Activated B cell treated with CpG ODN at 0.5 μM for 24 hours (primary cell): ENCODE measurements around the gene BLVRB. TPM values are rescaled to one million over a fixed set of nuclear protein-coding genes. Genes with fewer than 3 reads are reported as not detected.
A peak's percentile ranks its signal among the peaks of the same experiment; 100 is the strongest.

Source experiments
- ATAC-seq: fragments of 200-7000 bp; cut with Tn5 transposase; one replicate; pipeline ENCODE4 v1.10.0; 2021; ENCODE audit warnings: low read depth, mild to moderate bottlenecking, moderate library complexity
- CTCF ChIA-PET: fragments of 350-600 bp; sonication (Branson Sonifier 250); formaldehyde crosslinking; loops from one replicate; lab custom pipeline; 2021; ENCODE audit warnings: antibody characterized with exemption; lab: Charles Lee
- POLR2A ChIA-PET: fragments of 350-600 bp; sonication (Branson Sonifier 250); formaldehyde crosslinking; loops from one replicate; lab custom pipeline; 2021; ENCODE audit warnings: antibody characterized with exemption; lab: Charles Lee
- DNase-seq: peaks from one replicate; pipeline ENCODE4 v3.0.0; 2022
- H3K27ac Mint-ChIP-seq: one replicate; pipeline ENCODE4 v1.8.0; 2020; ENCODE audit warnings: mixed read lengths
- H3K27me3 Mint-ChIP-seq: one replicate; pipeline ENCODE4 v1.8.0; 2021; ENCODE audit warnings: mixed read lengths
- H3K36me3 Mint-ChIP-seq: one replicate; pipeline ENCODE4 v1.8.0; 2021; ENCODE audit warnings: low read depth, mixed read lengths
- H3K4me1 Mint-ChIP-seq: one replicate; pipeline ENCODE4 v1.8.0; 2021; ENCODE audit warnings: mixed read lengths
- H3K4me3 Mint-ChIP-seq: one replicate; pipeline ENCODE4 v1.8.0; 2020; ENCODE audit warnings: mild to moderate bottlenecking, mixed read lengths
- H3K9me3 Mint-ChIP-seq: one replicate; pipeline ENCODE4 v1.8.0; 2020; ENCODE audit warnings: mixed read lengths
- CTCF ChIP-seq: fragments of 200-600 bp; IDR thresholded peaks from one replicate; pipeline ENCODE4 v1.8.0; 2022; ENCODE audit warnings: antibody characterized with exemption, mild to moderate bottlenecking
- intact Hi-C: fragments of 100-400 bp; cut with micrococcal nuclease; formaldehyde crosslinking; loops from one replicate; pipeline ENCODE4 v1.15.1; 2024
- total RNA-seq: library from RNA; stranded (reverse); gene quantifications from 2 replicates; pipeline ENCODE4 v1.2.3, GENCODE V29; 2022

Gene BLVRB
- 12.3 and 14.6 TPM in 2 replicates for total RNA-seq

DNA sequence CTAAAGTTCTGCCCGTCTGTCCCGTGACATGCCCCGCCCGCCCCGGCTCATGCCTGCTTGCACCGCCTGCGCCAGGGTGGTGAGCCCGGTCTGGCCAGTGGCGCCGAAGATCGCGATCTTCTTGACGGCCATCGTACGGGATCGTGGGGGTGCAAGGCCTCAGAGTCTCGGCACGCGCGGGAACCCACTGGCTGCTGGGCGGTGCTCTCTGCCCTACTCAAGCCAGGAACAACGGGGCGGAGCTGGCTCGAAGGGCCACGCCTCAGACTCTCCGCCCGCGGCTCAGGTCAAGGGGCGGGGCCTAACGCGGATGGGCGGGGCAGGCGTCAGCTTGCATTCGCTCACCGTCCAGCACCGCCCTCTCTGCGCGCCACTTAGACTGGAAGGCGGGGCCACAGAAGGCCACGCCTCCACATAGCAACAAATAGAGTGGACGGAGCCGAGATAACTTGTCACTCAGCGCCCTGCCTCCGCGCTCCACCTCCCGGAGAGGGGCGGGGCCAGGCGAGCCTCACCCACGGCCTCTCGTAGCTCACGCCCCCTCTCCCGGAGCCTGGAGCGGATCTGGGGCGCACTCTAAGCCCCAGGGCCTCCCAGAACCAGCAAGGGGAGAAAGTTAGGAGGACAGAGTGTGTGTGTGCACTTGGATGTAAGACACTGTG, at the start of gene BLVRB:
Gene BLVRB, minus strand, starts transcription at position 189 of the 662 bp plus-strand sequence. Its CDS starts 57 bp downstream, at position 132.
- no peaks in the 10 kb centered on the region for H3K9me3 Mint-ChIP-seq
- DNase-seq (peak; percentile 99), ATAC-seq (peak; percentile 89)
- H3K27ac Mint-ChIP-seq: peak within 1 kb of the TSS; percentile 68
- ChIA-PET CTCF (interaction anchor here (0.8 to 2.6 kb wide), 7 partner anchors 23 to 169 kb away, joined by 3 to 17 read pairs (median 4); partner anchors contain the start of genes SERTAD1 and SERTAD3), POLR2A (interaction anchor here (0.6 to 5.0 kb wide), 14 partner anchors 22 to 409 kb away, joined by 3 to 42 read pairs (median 6); partner anchors contain the start of genes AKT2, C19orf47, PLD3 and SERTAD1)
- no peak for TF ChIP-seq CTCF
- H3K36me3 Mint-ChIP-seq: no peaks in the 10 kb centered on the region
- peak within 1 kb of the TSS; percentile 81 for H3K4me3 Mint-ChIP-seq
- intact Hi-C loops: loop anchor here (1.0 to 5.0 kb wide), 8 partner anchors 21 to 180 kb away; partner anchors contain the start of genes AKT2, C19orf47, PLD3 and SERTAD1
- peaks cover 36% of the 10 kb centered on the region for H3K4me1 Mint-ChIP-seq
- H3K27me3 Mint-ChIP-seq: peaks cover 14% of the 10 kb centered on the region

DNA sequence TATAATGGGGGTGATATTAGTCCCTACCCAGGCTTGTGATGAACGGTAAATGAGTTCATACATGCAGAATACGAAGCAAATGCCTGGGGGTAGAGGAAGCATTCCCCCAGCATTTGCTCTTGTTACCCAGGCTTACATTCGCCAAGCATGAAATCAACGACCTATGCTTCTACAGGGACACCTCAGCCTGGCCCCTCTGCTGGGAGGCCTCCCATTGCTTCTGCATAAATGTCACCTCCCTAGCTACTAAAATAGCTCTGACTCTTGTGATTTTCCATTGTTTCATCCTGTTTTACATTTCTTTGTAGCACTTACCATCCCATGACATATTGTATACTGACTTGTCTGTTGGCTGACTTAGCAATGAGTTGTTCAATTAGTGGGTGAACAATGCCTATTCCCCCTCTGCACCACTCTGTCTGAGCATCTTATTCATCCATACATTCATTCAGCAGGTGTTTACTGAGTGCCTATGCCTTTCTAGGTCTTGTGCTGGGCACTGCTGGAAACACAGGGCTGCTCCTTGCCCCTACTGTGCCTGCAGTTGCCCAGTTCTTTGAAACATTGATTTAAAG, 48.3 kb upstream of the BLVRB start:
- ATAC-seq: no peak
- CTCF ChIA-PET: interaction anchor here (1.3 kb wide), 1 partner anchor 121 kb away, joined by 3 read pairs; no protein-coding TSS in a partner anchor
- Mint-ChIP-seq H3K27ac (no peak overlapping the region), H3K9me3 (no peaks in the 10 kb centered on the region), H3K27me3 (peaks cover 46% of the 10 kb centered on the region), H3K4me1 (peaks cover 2% of the 10 kb centered on the region), H3K4me3 (no peak overlapping the region), H3K36me3 (no peaks in the 10 kb centered on the region)
- no peak for DNase-seq
- TF ChIP-seq CTCF: no peak
- intact Hi-C loops: no loop called here
- POLR2A ChIA-PET: no interaction called here

DNA sequence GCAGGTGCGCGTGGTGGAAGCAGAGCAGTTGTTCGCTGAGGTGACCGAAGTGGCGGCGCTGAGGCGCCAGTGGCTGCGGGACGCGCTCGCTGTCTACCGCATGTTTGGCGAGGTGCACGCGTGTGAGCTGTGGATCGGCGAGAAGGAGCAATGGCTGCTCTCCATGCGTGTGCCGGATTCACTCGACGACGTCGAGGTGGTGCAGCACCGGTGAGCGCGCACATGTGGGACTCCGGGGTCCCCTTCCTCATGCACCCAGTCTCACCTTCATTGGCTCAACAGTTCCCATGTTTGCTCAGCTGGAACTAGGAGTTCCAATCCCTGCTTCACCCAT, 47.8 kb upstream of the BLVRB start:
- Mint-ChIP-seq H3K4me3 (no peak overlapping the region), H3K36me3 (no peaks in the 10 kb centered on the region), H3K9me3 (no peaks in the 10 kb centered on the region), H3K27ac (no peak overlapping the region), H3K4me1 (peaks cover 2% of the 10 kb centered on the region), H3K27me3 (peaks cover 49% of the 10 kb centered on the region)
- POLR2A ChIA-PET: no interaction called here
- intact Hi-C loops: no loop called here
- DNase-seq (no peak), ATAC-seq (no peak)
- CTCF ChIA-PET: interaction anchor here (1.3 kb wide), 1 partner anchor 121 kb away, joined by 3 read pairs; no protein-coding TSS in a partner anchor
- no peak for TF ChIP-seq CTCF

DNA sequence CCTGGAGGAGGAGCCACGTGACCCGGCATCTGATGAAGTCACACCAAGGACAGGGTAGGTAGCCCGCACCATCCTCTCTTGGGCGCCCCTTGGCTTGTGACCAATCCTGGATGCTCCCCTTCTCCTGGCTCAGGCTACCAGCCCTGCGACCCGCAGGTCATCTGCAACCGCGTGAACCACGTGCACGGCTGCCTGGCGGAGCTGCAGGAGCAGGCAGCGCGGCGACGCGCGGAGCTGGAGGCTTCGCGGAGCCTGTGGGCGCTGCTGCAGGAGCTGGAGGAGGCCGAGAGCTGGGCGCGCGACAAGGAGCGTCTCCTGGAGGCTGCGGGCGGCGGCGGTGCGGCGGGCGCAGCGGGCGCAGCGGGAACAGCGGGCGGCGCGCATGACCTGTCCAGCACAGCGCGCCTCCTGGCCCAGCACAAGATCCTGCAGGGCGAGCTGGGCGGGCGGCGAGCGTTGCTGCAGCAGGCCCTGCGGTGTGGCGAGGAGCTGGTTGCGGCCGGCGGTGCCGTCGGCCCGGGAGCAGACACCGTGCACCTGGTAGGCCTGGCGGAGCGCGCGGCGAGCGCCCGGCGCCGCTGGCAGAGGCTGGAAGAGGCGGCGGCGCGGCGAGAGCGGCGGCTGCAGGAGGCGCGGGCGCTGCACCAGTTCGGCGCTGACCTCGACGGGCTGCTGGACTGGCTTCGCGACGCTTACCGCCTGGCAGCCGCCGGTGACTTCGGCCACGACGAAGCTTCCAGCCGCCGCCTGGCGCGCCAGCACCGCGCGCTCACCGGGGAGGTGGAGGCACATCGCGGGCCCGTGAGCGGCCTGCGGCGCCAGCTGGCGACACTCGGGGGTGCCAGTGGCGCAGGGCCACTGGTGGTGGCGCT, 47.2 kb upstream of the BLVRB start:
- ChIA-PET CTCF (interaction anchor here (1.3 kb wide), 1 partner anchor 122 kb away, joined by 3 read pairs; no protein-coding TSS in a partner anchor), POLR2A (no interaction called here)
- Mint-ChIP-seq H3K36me3 (no peaks in the 10 kb centered on the region), H3K27ac (no peak overlapping the region), H3K27me3 (peaks cover 48% of the 10 kb centered on the region), H3K9me3 (no peaks in the 10 kb centered on the region), H3K4me1 (peaks cover 2% of the 10 kb centered on the region), H3K4me3 (no peak overlapping the region)
- no peak for TF ChIP-seq CTCF
- DNase-seq (no peak), ATAC-seq (no peak)
- intact Hi-C loops: no loop called here
